H1 (cell line): ENCODE results near the gene RGCC. TPM values are rescaled to one million over a fixed set of nuclear protein-coding genes. Genes with fewer than 3 reads are reported as not detected.

Source experiments
- CTCF ChIA-PET: fragments of 300-600 bp; sonication (Branson Sonifier 250); formaldehyde crosslinking; loops from one replicate; lab custom pipeline; 2021; ENCODE audit not compliant: partially characterized antibody; lab: Charles Lee
- POLR2A ChIA-PET: fragments of 300-600 bp; sonication (Branson Sonifier 250); formaldehyde crosslinking; loops from one replicate; lab custom pipeline; 2021; ENCODE audit warnings: inconsistent platforms; ENCODE audit not compliant: partially characterized antibody; lab: Charles Lee
- DNase-seq, 2 experiments: peaks; one replicate each; pipeline versions ENCODE4 v3.0.0 to v3.0.0-alpha.2; 2010 to 2022; ENCODE audit warnings: low spot score in 2 of 2, low read depth in 1 of 2, mixed read lengths in 1 of 2
- FAIRE-seq: peaks from 2 replicates; lab custom pipeline; 2011; peaks lifted over from hg19 to GRCh38; lab: Jason Lieb, UNC
- H2AFZ ChIP-seq: 2 replicates; pipeline ENCODE4 v1.8.1; 2012; ENCODE audit warnings: low read length, inconsistent platforms
- H2AK5ac ChIP-seq: 2 replicates; pipeline ENCODE4 v1.6.1; 2013; ENCODE audit warnings: low read depth, low read length
- H2BK120ac ChIP-seq: replicated peaks from 2 replicates; pipeline ENCODE3; 2013; ENCODE audit warnings: low read depth, low read length, inconsistent platforms
- H2BK12ac ChIP-seq: 2 replicates; pipeline ENCODE4 v1.6.1; 2013; ENCODE audit warnings: low read depth, low read length
- H2BK15ac ChIP-seq: 2 replicates; pipeline ENCODE4 v1.6.1; 2013; ENCODE audit warnings: low read length
- H2BK20ac ChIP-seq: 2 replicates; pipeline ENCODE4 v1.6.1; 2013; ENCODE audit warnings: low read length
- H2BK5ac ChIP-seq: 2 replicates; pipeline ENCODE4 v1.6.1; 2013; ENCODE audit warnings: low read depth, low read length
- H3K14ac ChIP-seq: 2 replicates; pipeline ENCODE4 v1.6.1; 2013; ENCODE audit warnings: inconsistent platforms; ENCODE audit not compliant: insufficient read length
- H3K18ac ChIP-seq: 2 replicates; pipeline ENCODE4 v1.6.1; 2013; ENCODE audit warnings: low read length; ENCODE audit errors: extremely low read depth
- H3K23ac ChIP-seq: 2 replicates; pipeline ENCODE4 v1.6.1; 2013; ENCODE audit warnings: inconsistent platforms; ENCODE audit not compliant: insufficient read length
- H3K23me2 ChIP-seq: 2 replicates; pipeline ENCODE4 v1.6.1; 2013; ENCODE audit warnings: low read depth, low read length
- H3K27ac ChIP-seq: 2 replicates; pipeline ENCODE4 v1.6.1; 2011; ENCODE audit warnings: low read depth, low read length, inconsistent platforms
- H3K27me3 ChIP-seq, 4 experiments: replicated peaks in 1 of 4; 1 replicate in 1 of 4; 2 replicates in 3 of 4; pipeline versions ENCODE4 v1.6.1 to v1.8.1; 2011 to 2013; ENCODE audit warnings: low read length in 3 of 4, mild to moderate bottlenecking in 3 of 4, inconsistent platforms in 2 of 4, mixed read lengths in 2 of 4, moderate library complexity in 1 of 4; ENCODE audit not compliant: control insufficient read depth in 3 of 4, insufficient read depth in 3 of 4; ENCODE audit errors: extremely low read depth in 1 of 4
- H3K36me3 ChIP-seq, 4 experiments: 2 replicates each; pipeline versions ENCODE4 v1.6.1 to v1.8.1; 2011 to 2013; ENCODE audit warnings: mild to moderate bottlenecking in 4 of 4, low read length in 3 of 4, moderate library complexity in 2 of 4, control low read depth in 1 of 4, inconsistent platforms in 1 of 4; ENCODE audit not compliant: insufficient read depth in 4 of 4, control insufficient read depth in 2 of 4
- H3K4ac ChIP-seq: replicated peaks from 2 replicates; pipeline ENCODE3; 2013; ENCODE audit warnings: low read length, low read depth, mixed read lengths, inconsistent platforms; ENCODE audit not compliant: insufficient read length
- H3K4me1 ChIP-seq, 4 experiments: replicated peaks in 1 of 4; 1 replicate in 1 of 4; 2 replicates in 3 of 4; pipeline versions ENCODE4 v1.6.1 to v1.8.1; 2011 to 2013; ENCODE audit warnings: low read length in 3 of 4, inconsistent platforms in 2 of 4, mixed read lengths in 1 of 4; ENCODE audit not compliant: insufficient read depth in 4 of 4, control insufficient read depth in 3 of 4
- H3K4me2 ChIP-seq, 2 experiments: 2 replicates each; pipeline versions ENCODE4 v1.6.1 to v1.8.1; 2011 to 2013; ENCODE audit warnings: low read depth in 2 of 2, low read length in 2 of 2, control low read depth in 1 of 2, inconsistent platforms in 1 of 2, mild to moderate bottlenecking in 1 of 2; ENCODE audit not compliant: insufficient read depth in 1 of 2
- H3K4me3 ChIP-seq, 4 experiments: fragments of 200-600, 300-600 bp in 1 of 4; sonication (generic), shearing (Covaris generic), sonication (Bioruptor Twin) in 1 of 4; 2 replicates each; pipeline versions ENCODE4 v1.5.1 to v1.8.1; 2011 to 2016; ENCODE audit warnings: low read length in 4 of 4, low read depth in 3 of 4, control low read depth in 2 of 4, inconsistent platforms in 2 of 4, mild to moderate bottlenecking in 2 of 4, mixed read lengths in 1 of 4, moderate library complexity in 1 of 4; ENCODE audit not compliant: insufficient read depth in 2 of 4; ENCODE audit errors: extremely low read depth in 1 of 4
- H3K56ac ChIP-seq: replicated peaks from 2 replicates; pipeline ENCODE3; 2013; ENCODE audit warnings: low read depth, mild to moderate bottlenecking, mixed read lengths, low read length, inconsistent platforms; ENCODE audit not compliant: insufficient read length
- H3K79me1 ChIP-seq: 2 replicates; pipeline ENCODE4 v1.6.1; 2013; ENCODE audit warnings: low read depth, low read length, control low read depth
- H3K79me2 ChIP-seq, 2 experiments: 2 replicates each; pipeline versions ENCODE4 v1.6.1 to v1.8.1; 2012 to 2013; ENCODE audit warnings: low read length in 2 of 2, mild to moderate bottlenecking in 2 of 2, inconsistent platforms in 1 of 2; ENCODE audit not compliant: insufficient read depth in 2 of 2, control insufficient read depth in 1 of 2
- H3K9ac ChIP-seq, 4 experiments: replicated peaks in 1 of 4; 1 replicate in 1 of 4; 2 replicates in 3 of 4; pipeline versions ENCODE4 v1.6.1 to v1.8.1; 2011 to 2013; ENCODE audit warnings: low read depth in 3 of 4, low read length in 3 of 4, control low read depth in 2 of 4, mild to moderate bottlenecking in 2 of 4, moderate library complexity in 2 of 4, inconsistent platforms in 1 of 4; ENCODE audit errors: extremely low read depth in 1 of 4
- H3K9me3 ChIP-seq, 2 experiments: 2 replicates each; pipeline versions ENCODE4 v1.6.1 to v1.8.1; 2012 to 2013; ENCODE audit warnings: mild to moderate bottlenecking in 2 of 2, moderate library complexity in 2 of 2, control low read depth in 1 of 2, inconsistent platforms in 1 of 2, low read depth in 1 of 2, low read length in 1 of 2, mixed read lengths in 1 of 2; ENCODE audit not compliant: insufficient read depth in 2 of 2
- H4K20me1 ChIP-seq, 2 experiments: replicated peaks in 1 of 2; 2 replicates each; pipeline versions ENCODE3 to v1.8.1; 2011 to 2013; ENCODE audit warnings: inconsistent platforms in 2 of 2, low read length in 2 of 2, mild to moderate bottlenecking in 1 of 2; ENCODE audit not compliant: insufficient read depth in 2 of 2, control insufficient read depth in 1 of 2
- H4K5ac ChIP-seq: 2 replicates; pipeline ENCODE4 v1.6.1; 2013; ENCODE audit warnings: low read length, low read depth, mixed read lengths, inconsistent platforms; ENCODE audit not compliant: insufficient read length
- H4K8ac ChIP-seq: 2 replicates; pipeline ENCODE4 v1.8.0; 2013; ENCODE audit warnings: mild to moderate bottlenecking, moderate library complexity, low read length, inconsistent platforms; ENCODE audit not compliant: insufficient read depth; ENCODE audit errors: extremely low read depth
- H4K91ac ChIP-seq: replicated peaks from 2 replicates; pipeline ENCODE3; 2013; ENCODE audit warnings: low read length, mixed read lengths, inconsistent platforms; ENCODE audit not compliant: insufficient read length
- BCL11A ChIP-seq, 2 experiments: IDR thresholded peaks; one replicate each; pipeline ENCODE4 v1.6.1; 2011; ENCODE audit warnings: low read depth in 2 of 2, low read length in 2 of 2, mild to moderate bottlenecking in 2 of 2
- BRCA1 ChIP-seq: IDR thresholded peaks from 2 replicates; pipeline ENCODE4 v1.6.1; 2012; ENCODE audit warnings: low read depth, low read length, improper control_type of control experiment
- CBX8 ChIP-seq: fragments of 300-800, 300-1000 bp; sonication (generic); IDR thresholded peaks from 2 replicates; pipeline ENCODE4 v1.7.1; 2016; ENCODE audit warnings: low read depth, low read length, borderline replicate concordance
- JUN ChIP-seq: IDR thresholded peaks from 2 replicates; pipeline ENCODE4 v1.6.1; 2011; ENCODE audit warnings: low read depth, mild to moderate bottlenecking, improper control_type of control experiment, low read length
- RAD21 ChIP-seq, 2 experiments: IDR thresholded peaks in 1 of 2; conservative IDR thresholded peaks in 1 of 2; 2 replicates each; pipeline ENCODE4 v1.6.1; 2011; ENCODE audit warnings: low read depth in 2 of 2, low read length in 2 of 2, improper control_type of control experiment in 1 of 2, inconsistent platforms in 1 of 2, mild to moderate bottlenecking in 1 of 2, moderate library complexity in 1 of 2
- RBBP5 ChIP-seq: IDR thresholded peaks from 2 replicates; pipeline ENCODE4 v1.7.1; 2012; ENCODE audit warnings: low read depth, mild to moderate bottlenecking, inconsistent platforms, low read length, moderate library complexity, borderline replicate concordance
- RXRA ChIP-seq: IDR thresholded peaks from 2 replicates; pipeline ENCODE4 v1.6.1; 2011; ENCODE audit warnings: low read depth, mild to moderate bottlenecking, low read length, moderate library complexity; ENCODE audit not compliant: insufficient read depth
- SP1 ChIP-seq: IDR thresholded peaks from 2 replicates; pipeline ENCODE4 v1.6.1; 2011; ENCODE audit warnings: low read depth, low read length
- SP2 ChIP-seq: IDR thresholded peaks from 2 replicates; pipeline ENCODE4 v1.6.1; 2012; ENCODE audit warnings: mild to moderate bottlenecking, low read length, inconsistent platforms
- TCF12 ChIP-seq: IDR thresholded peaks from 2 replicates; pipeline ENCODE4 v1.6.1; 2011; ENCODE audit warnings: low read depth, mild to moderate bottlenecking, low read length
- USF2 ChIP-seq: IDR thresholded peaks from 2 replicates; pipeline ENCODE4 v1.6.1; 2011; ENCODE audit warnings: low read length, improper control_type of control experiment
- YY1 ChIP-seq: IDR thresholded peaks from 2 replicates; pipeline ENCODE4 v1.6.1; 2011; ENCODE audit warnings: low read depth, mild to moderate bottlenecking, low read length
- WGBS, 2 experiments: shearing (Covaris generic) in 1 of 2; methylation state at CpG; one replicate each; pipeline versions ENCODE4 v1.1.6 to v1.1.7; 2013 to 2015; ENCODE audit warnings: low lambda C conversion rate in 2 of 2, mixed read lengths in 2 of 2, inconsistent platforms in 1 of 2, low coverage in 1 of 2, missing lambda C conversion rate in 1 of 2; ENCODE audit not compliant: insufficient replicate concordance in 2 of 2, insufficient coverage in 1 of 2, insufficient read length in 1 of 2; ENCODE audit errors: extremely low coverage in 1 of 2, missing lambda C conversion rate in 1 of 2; 5-methylcytosine and 5-hydroxymethylcytosine counted together
- polyA plus RNA-seq, 7 experiments: library from polyadenylated mRNA; depleted of rRNA in 3 of 7; stranded (reverse) in 5 of 7; unstranded in 2 of 7; fragments of >200 nt in 5 of 7; fragments of 200-250 nt in 2 of 7; gene quantifications; 1 replicate in 5 of 7; 2 replicates in 1 of 7; 4 replicates in 1 of 7; pipeline versions ENCODE4 v1.2.1 to v1.2.3, GENCODE V29; 2011 to 2013; ENCODE audit warnings: missing spikeins in 2 of 7, mixed read lengths in 2 of 7
- total RNA-seq: library from RNA; stranded (reverse); fragmentation: NEBNext Ultra II Directional; extraction: Animal tissue kit (Norgen Biotek cat#: 25700); gene quantifications from 2 replicates; pipeline ENCODE4 v1.2.1, GENCODE V29; 2021

RGCC gene
- total and polyA plus RNA-seq, 2 of the 8 experiments (the other 6 are each of a cell fraction or from before 2014, with no cell fraction given): 0.41 TPM; not detected in 1

GRCh38 chr13:41468631-41469030, 11.3 kb downstream of the RGCC start:
- Histone ChIP-seq H3K4me2 (no peak overlapping the region), H3K56ac (no peak overlapping the region), H3K4ac (no peak overlapping the region), H3K4me1 (no peaks in the 10 kb centered on the region), H4K91ac (no peak overlapping the region), H2AFZ (no peak overlapping the region), H3K18ac (no peak overlapping the region), H2BK20ac (no peak overlapping the region), H3K23ac (no peak overlapping the region), H4K20me1 (peaks cover 0 to 3% of the 10 kb centered on the region in 2 experiments), H2BK5ac (no peak overlapping the region), H2BK15ac (no peak overlapping the region), H2AK5ac (no peak overlapping the region), H3K79me2 (peaks cover 0 to 3% of the 10 kb centered on the region in 2 experiments; a peak in 2 of 4 replicates), H3K27ac (no peak overlapping the region), H3K27me3 (no peaks in the 10 kb centered on the region), H2BK12ac (no peak overlapping the region), H3K4me3 (no peak overlapping the region), H3K9ac (no peak overlapping the region), H4K5ac (no peak overlapping the region), H3K9me3 (no peaks in the 10 kb centered on the region), H2BK120ac (no peak overlapping the region), H3K36me3 (no peaks in the 10 kb centered on the region), H3K23me2 (peaks cover 4% of the 10 kb centered on the region; the same call in 1 of the 2 replicates), H4K8ac (no peak overlapping the region), H3K79me1 (no peaks in the 10 kb centered on the region), H3K14ac (no peak overlapping the region)
- DNase-seq (no peak), FAIRE-seq (no peak)
- WGBS, 2 experiments: 97% methylated on average over 2 of the region's 2 CpGs; no CpG with 5 or more reads in 1 of the 2 experiments
- POLR2A ChIA-PET: interaction anchor here (0.7 kb wide), 1 partner anchor 9 kb away, joined by 3 read pairs; no protein-coding TSS in a partner anchor
- CTCF ChIA-PET: interaction anchor here (1.4 to 5.5 kb wide), 2 partner anchors 9 to 33 kb away, joined by 3 to 31 read pairs; no protein-coding TSS in a partner anchor
- TF ChIP-seq BCL11A (IDR thresholded peaks at IDR 0.05; ENCODE audit: low read depth in 2 of 2, low read length in 2 of 2) (no peak), BRCA1 (no peak), CBX8 (no peak), SP2 (no peak), JUN (no peak), RXRA (no peak), YY1 (no peak), USF2 (no peak), RAD21 (IDR thresholded peaks at IDR 0.05 in 1 of 2, conservative IDR thresholded peaks at IDR 0.05 in 1 of 2; ENCODE audit: low read depth in 2 of 2, low read length in 2 of 2) (no peak), RBBP5 (no peak), TCF12 (no peak), SP1 (no peak)
